HG03469 (cell line): Measurements from ENCODE around the gene MRNIP.

Experiments
- ATAC-seq: cut with Tn5 transposase; IDR thresholded peaks from one replicate; pipeline ENCODE4 v1.9.1; 2021; ENCODE audit warnings: mild to moderate bottlenecking, moderate library complexity, moderate number of reproducible peaks; ENCODE audit not compliant: unreplicated experiment

The MRNIP gene

DNA sequence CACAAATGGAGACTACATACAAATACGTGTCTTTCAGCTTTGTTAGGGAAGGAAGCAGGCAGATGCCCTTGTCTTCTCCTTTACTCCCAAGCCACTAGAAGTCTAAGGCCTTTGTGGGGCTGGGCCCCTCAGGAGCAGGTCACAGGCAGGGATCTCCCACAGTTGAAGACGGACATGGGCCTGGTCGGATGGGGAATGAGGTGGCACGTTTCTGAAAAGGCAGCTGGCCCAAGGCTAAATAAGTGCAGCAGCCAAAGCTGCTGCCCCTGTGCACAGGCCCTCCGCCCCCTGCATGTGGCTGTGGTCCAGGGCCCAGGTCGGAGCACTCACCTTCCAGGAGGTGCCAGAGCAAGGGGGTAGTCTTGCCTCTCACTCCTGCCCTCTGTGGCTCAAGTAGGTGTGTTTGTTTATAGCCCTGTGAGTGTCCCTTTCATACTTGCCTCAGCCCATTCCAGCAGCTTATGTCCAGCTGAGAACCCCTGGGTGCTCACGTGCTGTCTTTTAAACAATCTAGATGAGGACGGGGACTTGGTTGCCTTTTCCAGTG lies 36.1 kb downstream of the MRNIP start:
- no peak for ATAC-seq

DNA sequence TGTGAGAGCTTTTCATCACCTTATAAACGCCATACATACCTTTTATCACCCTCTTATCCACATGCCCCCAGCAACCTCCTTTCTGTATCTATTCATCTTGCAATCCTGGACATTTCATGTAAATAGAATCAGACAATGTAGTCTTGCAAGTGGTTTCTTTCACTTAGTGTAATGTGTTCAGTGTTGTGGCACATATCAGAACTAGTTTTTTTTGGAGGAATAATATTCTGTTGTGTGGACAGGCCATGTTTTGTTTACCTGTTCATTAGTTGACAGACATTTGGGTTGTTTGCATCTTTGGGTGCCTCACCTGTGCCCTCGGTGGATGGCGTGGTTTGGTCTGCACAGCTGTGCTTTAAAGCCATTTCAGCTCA lies 36.6 kb downstream of the MRNIP start:
- no peak for ATAC-seq

DNA sequence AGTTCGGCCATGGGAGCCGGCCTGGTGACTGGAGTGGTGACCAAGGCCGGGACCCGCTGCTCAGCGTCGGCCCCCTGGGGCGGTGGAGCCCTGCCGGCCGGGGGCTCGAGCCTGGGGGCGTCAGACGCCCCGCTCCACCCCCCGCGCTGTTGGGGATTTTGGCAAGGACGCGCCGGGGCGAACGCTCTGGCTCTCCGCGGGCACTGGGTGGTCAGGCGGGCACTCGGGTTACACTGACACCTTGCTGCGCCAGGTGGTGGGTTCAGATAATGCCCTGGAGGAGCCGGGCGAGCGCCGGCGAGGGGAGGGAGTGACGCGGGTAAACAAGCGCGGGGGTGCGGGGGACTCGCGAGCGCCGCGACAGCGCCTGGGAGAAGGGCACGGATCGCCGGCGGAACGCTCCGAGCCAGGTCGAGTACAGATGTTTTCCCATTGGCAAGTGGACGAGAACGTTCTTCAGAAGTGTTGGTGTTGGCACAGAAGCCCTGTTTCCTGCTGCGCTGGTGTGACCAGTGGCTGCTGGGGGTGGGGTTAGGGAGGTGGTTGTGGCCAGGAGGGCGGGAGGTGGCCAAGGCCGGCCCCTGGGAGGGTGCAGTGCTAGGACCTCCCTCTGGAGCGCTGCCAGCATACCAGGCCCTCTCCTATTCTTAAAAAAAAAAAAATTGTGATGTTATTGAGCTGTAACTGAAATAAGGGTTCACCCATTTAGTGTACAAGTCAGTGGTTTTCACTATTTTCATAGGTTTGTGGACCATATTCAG lies 37.1 kb downstream of the MRNIP start:
- peak; percentile 26 for ATAC-seq

DNA sequence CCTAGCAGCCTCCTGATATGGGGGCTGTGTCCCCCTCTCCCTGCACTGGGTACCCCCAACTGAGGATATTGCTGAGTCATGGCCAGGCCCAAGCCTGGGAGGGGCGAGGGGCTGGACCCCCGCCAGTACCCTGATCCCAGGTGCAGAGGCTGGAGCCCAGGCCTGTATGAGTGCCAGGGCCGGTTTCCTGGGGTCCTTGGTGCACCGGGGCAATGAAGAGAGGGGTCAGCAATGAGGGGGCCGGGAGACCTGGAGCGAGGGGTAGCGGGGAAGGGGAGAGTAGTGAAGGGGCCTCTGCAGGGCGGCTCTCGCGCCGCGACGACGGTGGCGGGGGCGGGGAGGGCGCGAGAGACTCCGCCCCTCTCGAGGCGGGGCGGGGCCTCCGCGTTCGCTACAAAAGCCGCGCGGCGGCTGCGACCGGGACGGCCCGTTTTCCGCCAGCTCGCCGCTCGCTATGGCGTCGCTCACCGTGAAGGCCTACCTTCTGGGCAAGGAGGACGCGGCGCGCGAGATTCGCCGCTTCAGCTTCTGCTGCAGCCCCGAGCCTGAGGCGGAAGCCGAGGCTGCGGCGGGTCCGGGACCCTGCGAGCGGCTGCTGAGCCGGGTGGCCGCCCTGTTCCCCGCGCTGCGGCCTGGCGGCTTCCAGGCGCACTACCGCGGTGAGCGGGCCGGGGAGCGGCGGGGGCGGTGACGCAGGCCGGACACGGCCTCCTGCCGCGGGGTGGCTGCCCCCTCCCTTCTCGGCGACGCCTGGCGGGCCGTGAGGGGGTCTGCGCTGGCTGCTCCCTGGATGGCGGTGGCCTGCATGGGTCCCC lies 37.9 kb downstream of the MRNIP start, which contains the start of gene SQSTM1:
SQSTM1 (plus strand) TSS at position 423 of the 815 bp plus-strand sequence; CDS start at position 455, 32 bp downstream.
- peak; percentile 33 for ATAC-seq

DNA sequence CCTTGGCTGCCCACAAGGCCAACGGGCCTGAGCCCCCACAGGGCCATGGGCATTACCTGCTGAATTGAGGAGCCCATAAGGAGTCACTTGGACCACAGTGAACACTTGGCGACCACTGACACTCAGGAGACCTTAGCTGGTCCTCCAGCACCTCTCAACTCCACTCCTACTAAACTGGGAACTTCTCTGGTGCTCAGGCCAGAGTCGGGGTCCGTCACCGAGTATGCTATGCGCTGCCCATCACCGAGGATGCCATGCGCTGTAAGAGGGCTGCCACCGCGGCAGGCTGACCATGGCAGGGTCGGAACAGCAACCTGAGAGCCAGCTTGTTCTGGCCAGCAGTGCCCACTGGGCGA lies 38.5 kb downstream of the MRNIP start:
- ATAC-seq = no peak

DNA sequence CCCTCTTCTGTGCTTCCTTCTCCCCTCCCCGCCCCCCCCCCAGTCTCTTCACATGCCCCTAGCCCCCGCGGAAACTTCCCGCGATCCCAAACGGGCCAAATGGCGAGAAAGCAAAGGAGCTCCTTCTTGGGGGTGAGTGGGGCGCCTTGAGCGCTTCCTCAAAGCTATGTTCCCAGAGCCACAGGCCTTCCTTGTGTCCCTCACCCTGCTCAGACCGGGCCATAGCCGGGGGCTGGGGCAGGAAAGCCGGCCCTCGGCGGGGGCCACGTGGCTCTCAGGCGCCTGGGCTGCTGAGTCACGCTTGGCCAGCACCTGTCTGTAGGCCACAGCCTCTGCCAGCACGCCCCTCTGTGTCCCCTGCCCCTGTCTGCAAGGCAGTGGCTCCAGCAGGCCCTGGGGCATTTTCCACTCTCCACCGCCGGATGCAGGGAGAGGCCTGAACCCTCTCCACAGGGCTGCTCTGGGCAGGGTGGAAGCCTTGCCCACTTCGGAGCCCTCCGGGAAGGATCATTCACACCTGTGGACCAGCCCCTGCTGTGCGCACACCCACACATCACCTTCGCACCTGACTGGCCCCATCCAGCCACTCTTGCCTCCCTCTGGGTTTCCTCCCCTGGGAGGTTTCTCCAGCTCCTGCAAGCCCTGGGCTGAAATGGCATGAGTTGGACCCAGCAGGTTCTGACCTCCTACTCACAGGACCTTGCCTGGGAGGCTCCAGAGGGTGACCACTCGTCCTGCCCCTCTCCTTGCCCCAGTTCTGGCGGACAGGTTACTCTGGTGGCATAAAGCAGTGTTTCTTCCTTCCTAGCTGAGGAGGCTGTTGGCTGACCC lies 39.1 kb downstream of the MRNIP start:
- no peak for ATAC-seq

DNA sequence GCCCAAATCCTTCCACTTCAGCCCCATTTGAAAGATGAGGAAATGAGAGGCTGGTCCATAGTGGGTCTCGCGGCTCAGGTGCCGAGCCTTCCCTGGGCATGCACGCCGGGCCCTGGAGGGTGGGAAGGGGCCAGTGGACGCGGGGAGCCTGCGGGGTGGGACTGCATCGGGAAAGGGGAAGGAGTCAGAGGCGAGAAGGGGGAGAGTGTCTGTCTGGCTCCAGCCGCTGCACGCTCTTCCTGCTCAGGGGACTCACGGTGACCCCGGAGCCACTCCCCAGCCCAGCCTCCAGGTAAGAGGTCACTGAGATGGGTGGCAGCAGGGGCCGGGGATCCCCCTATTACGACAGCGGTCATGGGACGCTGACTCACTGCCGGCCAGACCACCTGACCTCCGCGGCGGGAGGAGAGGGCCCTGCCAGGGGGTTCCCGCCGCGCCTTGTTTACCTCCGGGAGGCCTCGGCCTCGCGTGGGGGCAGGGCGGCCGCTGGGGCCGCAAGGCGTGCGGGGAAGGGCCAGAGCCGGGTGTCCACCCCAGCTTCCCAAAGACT lies 39.8 kb downstream of the MRNIP start:
- peak; percentile 51 for ATAC-seq

DNA sequence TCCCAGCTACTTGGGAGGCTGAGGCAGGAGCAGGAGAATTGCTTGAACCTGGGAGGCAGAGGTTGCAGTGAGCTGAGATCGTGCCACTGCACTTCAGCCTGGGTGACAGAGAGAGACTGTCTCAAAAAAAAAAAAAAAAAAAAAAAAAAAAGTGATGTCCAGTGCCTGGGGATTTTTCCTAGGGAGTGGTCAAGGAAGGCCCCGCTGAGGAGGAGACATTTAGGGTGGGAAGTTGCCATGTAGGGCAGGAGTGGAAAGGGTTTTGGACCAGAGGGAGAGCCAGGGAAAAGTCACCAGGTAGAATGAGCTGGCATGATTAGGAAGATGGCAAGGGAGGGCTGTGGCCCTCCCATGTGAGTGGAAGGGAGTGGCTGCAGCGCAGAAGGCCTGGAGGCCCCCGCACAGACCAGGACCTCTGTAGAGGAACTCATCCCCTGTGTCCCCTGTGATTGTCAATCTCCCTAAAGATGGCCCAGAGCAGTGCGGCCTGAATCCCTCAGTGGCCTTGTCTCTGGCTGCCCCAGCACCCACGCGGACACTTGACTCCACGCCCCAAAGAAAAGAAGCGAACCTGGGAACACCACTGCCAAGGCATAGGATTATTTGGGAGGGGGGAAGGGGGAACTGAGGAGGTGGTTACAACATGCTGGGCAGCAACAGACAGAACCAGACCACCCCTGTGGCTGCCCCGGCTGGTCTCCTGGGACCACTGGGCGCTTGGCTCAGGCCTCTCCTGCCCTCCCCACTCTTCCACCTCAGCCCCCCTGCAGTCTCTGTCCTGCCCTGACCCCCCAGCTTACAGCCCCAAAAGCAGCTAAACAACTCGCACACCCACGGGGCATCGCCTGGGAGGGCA lies 40.5 kb downstream of the MRNIP start:
- ATAC-seq = no peak

DNA sequence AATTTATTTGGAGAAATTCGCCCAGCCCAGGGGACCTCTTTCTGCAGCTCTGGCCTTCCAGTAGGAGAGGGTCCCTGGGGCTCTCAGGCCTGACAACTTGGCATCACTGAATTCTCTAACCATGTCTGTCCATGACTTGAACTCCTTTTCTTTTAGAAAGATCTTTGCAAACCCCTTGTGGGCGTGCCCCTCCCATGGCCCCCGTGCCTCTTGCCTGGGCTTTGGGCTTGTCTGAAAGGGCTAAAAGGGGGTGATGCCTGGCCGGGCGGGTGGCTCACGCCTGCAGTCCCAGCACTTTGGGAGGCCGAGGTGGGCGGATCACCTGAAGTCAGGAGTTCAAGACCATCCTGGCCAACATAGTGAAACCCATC lies 41.2 kb downstream of the MRNIP start:
- ATAC-seq = no peak

DNA sequence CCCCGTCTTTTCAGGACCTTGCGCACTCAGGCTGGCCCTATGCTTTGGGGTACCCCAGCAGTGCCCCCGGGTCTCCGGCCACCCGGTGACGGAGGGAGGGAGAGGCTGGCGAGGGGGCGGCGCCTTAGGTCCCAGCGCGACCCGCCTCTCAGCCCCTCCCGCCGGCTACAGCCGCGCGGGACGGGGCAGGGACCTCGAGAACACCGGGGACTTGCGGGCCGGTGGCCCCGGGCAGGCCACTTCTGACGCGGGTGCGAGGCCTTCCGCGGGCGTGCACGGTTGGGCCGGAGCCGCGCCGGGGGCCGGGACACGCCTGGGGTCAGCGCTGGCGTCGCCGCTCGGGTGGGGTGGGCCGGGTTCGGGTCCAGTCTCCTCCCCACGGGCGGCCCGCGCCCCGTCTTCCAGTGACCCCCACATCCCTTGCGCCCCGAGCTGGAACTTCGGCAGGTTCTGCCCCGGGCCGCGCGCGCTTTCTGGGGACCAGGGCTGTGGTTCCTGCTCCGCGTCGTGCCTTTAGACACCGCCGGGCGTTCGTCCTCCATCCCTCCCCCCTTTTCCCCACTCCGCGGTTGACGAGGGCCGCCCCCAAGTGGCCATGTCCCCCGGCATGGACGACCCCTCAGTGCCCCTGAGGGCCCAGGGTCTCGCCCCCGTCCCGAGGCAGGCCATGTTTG lies 41.7 kb downstream of the MRNIP start:
- no peak for ATAC-seq

DNA sequence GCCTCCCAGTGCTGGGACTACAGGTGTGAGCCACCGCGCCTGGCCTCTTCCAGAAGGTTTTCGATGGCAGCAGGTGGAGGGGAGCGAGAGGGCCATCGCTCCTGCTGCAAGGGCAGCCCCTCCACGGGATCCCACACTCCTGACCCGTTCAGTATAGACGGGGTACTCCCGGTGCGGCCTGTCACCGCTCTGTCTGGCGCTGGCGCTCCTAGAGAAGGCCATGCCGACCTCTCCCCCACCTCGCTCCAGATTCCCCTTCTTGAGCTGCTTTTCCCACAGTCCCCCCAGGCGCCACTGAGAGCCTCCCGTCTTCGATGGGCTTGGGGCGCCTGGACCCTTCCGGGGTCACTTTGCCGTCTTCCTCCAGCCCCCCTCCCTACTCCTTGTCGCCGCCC lies 42.2 kb downstream of the MRNIP start:
- ATAC-seq = no peak

DNA sequence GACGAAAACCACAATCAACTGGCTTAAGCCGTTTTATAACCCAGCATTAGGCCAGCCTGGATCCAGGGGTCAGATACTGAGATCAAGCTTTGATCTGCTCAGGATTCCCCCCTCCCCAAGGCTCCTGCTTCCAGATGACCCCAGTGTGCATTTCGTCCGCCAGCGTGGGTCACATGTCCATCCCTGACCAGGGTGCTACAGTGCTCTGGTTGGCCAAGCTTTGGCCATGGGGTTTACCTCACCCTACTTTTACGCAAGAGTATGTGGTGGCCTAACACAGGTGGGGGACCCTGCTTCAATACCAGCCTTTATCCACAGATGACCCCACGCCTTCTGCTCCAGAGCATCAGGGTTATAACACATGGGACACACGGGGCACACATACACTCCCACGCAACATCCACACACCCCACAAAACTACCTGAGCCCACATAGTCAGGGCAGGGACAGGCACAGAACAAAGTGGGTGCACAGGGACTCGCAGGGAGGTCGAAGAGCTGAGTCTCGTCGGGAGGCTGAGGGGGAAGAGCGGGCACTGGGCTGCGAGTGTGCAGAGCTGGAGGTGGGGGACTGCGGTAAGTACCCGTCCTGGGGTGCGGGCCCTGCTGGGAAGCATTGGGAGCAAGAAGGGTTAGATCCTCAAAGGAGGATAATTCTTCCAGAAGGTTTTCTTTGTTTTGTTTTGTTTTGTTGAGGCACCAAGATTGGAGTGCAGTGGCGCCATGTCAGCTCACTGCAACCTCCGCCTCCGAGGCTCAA lies 42.9 kb downstream of the MRNIP start:
- ATAC-seq = no peak

DNA sequence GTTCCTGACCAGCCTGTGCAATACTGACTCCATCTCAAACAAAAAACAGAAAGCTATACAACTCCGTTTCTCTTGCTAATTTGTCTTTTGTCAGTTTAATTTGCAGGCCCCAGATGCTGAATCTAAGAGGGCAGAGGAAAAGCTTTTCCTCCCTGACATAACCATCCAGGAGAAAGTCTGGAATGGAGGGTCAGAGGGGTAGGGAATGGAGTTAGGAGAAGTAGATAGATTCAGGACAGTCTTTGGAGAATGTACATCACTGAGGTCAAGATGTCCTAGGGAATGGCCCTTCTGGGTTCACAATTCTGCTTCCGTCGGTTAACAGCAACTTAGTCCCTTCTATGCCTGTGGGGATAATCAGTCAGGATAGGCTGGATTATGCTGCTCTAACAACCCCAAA lies 44.5 kb downstream of the MRNIP start:
- no peak for ATAC-seq

DNA sequence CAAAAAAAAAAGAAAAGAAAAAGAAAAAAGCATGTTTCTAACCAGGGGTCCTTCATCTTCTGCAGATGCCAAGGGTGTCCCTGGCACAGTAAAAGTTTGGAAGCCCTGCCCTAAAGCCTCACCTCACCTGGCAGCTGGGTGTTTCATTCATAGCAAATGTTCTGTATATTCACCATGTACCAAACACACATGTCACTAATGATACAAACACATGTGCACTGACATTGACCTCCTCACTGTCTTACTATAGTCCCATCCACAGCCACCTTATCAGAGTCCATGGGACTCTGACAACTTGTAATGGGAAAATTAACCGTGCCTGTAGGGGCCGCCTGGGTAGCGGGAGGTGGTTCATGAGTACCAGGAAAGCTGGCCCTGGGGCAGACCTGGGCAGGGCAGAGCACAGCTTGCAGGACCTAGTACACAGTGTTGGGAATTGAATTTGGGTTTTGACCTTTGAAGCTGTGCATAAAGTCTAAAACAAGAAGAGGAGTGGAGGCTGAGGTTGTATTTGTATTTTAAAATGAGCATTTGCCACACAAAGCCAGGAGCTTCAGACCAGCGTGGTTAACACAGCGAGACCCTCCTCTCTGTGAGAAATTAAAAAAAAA lies 45.5 kb downstream of the MRNIP start:
- ATAC-seq = no peak

DNA sequence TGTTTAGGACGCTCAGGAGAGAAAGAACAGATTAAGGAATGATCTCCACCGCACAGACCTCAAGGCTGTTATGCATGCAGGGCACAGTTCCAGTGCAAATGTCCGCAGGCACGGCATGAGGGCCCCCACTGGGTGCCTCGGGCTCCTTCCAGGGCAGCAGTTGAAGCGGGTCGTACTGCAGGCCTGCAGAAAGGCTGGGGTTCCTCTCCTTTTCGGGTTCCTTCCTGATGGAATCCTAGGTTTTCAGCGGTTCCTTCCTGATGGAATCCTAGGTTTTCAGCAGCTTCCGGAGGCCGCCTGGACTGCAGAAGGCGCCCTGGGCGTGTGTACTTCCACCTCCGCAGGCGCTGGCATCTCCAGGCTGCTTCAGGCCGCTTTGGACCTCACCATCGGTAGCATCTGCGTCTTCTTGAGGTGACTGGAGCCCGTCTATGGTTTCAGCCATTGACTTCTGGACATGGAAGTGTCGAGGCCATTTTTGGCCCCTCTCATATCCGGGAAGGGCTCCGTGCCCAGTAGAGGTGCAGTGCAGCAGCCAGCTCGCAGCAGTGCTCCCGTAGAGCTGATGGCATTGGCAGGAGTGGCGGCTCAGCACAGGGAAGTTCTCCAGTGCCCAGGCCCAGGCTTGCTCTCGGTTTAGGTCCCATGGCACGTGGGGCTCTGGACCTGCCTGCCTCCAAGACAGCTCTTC lies 46.3 kb downstream of the MRNIP start:
- no peak for ATAC-seq

DNA sequence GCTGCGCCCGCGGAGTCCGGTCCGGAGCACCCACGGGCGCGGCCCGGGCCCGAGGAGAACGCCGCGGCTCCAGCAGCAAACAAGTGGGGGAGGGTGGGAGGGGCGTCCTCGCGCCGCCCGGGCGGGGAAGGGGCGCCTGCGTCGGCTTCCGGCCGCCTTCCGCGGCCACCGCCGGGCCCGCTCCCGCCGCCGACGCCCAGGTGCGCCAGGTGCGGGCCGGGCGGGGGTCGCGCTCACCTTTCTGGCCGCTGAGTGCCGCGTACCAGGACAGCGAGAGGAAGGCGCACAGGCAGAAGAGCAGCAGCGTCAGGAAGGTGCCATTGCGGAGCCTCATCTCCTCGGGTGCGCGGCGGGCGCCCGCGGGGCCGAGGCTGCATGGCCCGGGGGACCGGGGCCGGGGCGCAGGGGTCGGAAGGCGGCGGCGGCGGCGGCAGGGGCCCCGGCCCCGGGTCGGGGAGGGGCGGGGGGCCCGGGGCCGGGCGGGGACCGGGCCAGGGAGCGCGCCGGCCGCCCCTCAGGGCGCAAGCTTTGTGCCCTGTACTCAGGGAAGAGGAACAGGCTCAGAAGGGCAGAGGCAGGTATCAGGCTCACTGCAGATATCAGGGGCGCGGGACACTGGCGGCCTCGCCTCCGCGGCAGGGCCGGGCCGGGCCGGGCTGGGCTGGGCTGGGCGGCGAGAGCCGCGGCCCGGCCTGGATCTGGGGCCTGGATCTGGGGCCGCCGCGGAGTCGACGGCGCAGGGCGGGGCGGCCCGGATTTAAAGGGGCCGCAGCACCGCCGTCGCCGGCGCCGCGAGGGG lies 52.2 kb downstream of the MRNIP start, which contains the start of gene MGAT4B:
MGAT4B (minus strand) TSS at position 617 of the 799 bp plus-strand sequence; CDS start at position 334, 283 bp downstream.
- peak; percentile 44 for ATAC-seq
